B cell (primary cell): Measurements from ENCODE around the gene IGSF3. TPM values are rescaled to one million over a fixed set of nuclear protein-coding genes. Genes with fewer than 3 reads are reported as not detected.
A peak's percentile ranks its signal among the peaks of the same experiment; 100 is the strongest.

Experiments used
- ATAC-seq: fragments of 200-7000 bp; cut with Tn5 transposase; one replicate; pipeline ENCODE4 v1.10.0; 2021; ENCODE audit warnings: low read depth, mild to moderate bottlenecking, moderate number of reproducible peaks, moderate library complexity
- CTCF ChIA-PET: fragments of 350-600 bp; sonication (Branson Sonifier 250); formaldehyde crosslinking; loops from one replicate; lab custom pipeline; 2021; ENCODE audit warnings: antibody characterized with exemption, inconsistent platforms; lab: Charles Lee
- POLR2A ChIA-PET: fragments of 350-600 bp; sonication (Branson Sonifier 250); formaldehyde crosslinking; loops from one replicate; lab custom pipeline; 2021; ENCODE audit warnings: antibody characterized with exemption; lab: Charles Lee
- DNase-seq: peaks from one replicate; pipeline ENCODE4 v3.0.0; 2013
- H2AFZ ChIP-seq: 2 replicates; pipeline ENCODE4 v1.6.1; 2012; ENCODE audit warnings: mild to moderate bottlenecking, low read depth, low read length; ENCODE audit not compliant: insufficient read depth, poor library complexity, severe bottlenecking
- H3K27ac ChIP-seq, 2 donors: 1 replicate in 1 of 2; 2 replicates in 1 of 2; pipeline ENCODE4 v1.5.1; 2012 to 2013; ENCODE audit warnings: low read length in 2 of 2, mild to moderate bottlenecking in 2 of 2, moderate library complexity in 1 of 2
- H3K27me3 ChIP-seq, 4 experiments: fragments of 200-600 bp in 1 of 4; sonication (generic) in 1 of 4; replicated peaks in 1 of 4; 1 replicate in 2 of 4; 2 replicates in 2 of 4; pipeline versions ENCODE4 v1.6.1 to v1.7.0; 2013 to 2016; ENCODE audit warnings: low read length in 3 of 4, mild to moderate bottlenecking in 2 of 4, mixed read lengths in 1 of 4, moderate library complexity in 1 of 4; ENCODE audit not compliant: insufficient read depth in 4 of 4, control insufficient read depth in 3 of 4; ENCODE audit errors: control extremely low read depth in 1 of 4
- H3K36me3 ChIP-seq, 2 experiments: replicated peaks in 1 of 2; 1 replicate in 1 of 2; 2 replicates in 1 of 2; pipeline versions ENCODE4 v1.6.1 to v1.7.1; 2013; ENCODE audit warnings: low read length in 1 of 2; ENCODE audit not compliant: insufficient read depth in 2 of 2, control insufficient read depth in 1 of 2; ENCODE audit errors: control extremely low read depth in 1 of 2, extremely low read depth in 1 of 2
- H3K4me1 ChIP-seq, 2 donors: fragments of 200-600 bp in 1 of 2; sonication (generic) in 1 of 2; 1 replicate in 1 of 2; 2 replicates in 1 of 2; pipeline versions ENCODE4 v1.5.1 to v1.6.1; 2013 to 2017; ENCODE audit warnings: low read length in 2 of 2; ENCODE audit not compliant: control insufficient read depth in 2 of 2, insufficient read depth in 2 of 2
- H3K4me2 ChIP-seq: replicated peaks from 2 replicates; pipeline ENCODE3; 2012; ENCODE audit warnings: mild to moderate bottlenecking, low read depth, low read length; ENCODE audit not compliant: poor library complexity, severe bottlenecking
- H3K4me3 ChIP-seq, 5 experiments: fragments of 200-600 bp in 1 of 5; sonication (generic) in 1 of 5; 1 replicate in 3 of 5; 2 replicates in 2 of 5; pipeline versions ENCODE4 v1.5.1 to v1.7.0; 2011 to 2016; ENCODE audit warnings: low read length in 4 of 5, mild to moderate bottlenecking in 4 of 5, low read depth in 2 of 5, control low read depth in 1 of 5, moderate library complexity in 1 of 5; ENCODE audit not compliant: insufficient read depth in 1 of 5; ENCODE audit errors: control extremely low read depth in 1 of 5, extremely low read depth in 1 of 5
- H3K79me2 ChIP-seq: fragments of 200-600 bp; sonication (generic); one replicate; pipeline ENCODE4 v1.6.0; 2016; ENCODE audit warnings: low read length; ENCODE audit not compliant: control insufficient read depth, insufficient read depth
- H3K9ac ChIP-seq: fragments of 200-600 bp; sonication (generic); 2 replicates; pipeline ENCODE4 v1.6.1; 2017; ENCODE audit warnings: mild to moderate bottlenecking, low read length, moderate library complexity
- H3K9me3 ChIP-seq, 3 donors: one replicate each; pipeline versions ENCODE4 v1.6.1 to v1.7.1; 2013; ENCODE audit warnings: low read length in 2 of 3; ENCODE audit not compliant: control insufficient read depth in 2 of 3, insufficient read depth in 1 of 3; ENCODE audit errors: control extremely low read depth in 1 of 3
- H4K20me1 ChIP-seq: 2 replicates; pipeline ENCODE4 v1.6.0; 2012; ENCODE audit warnings: mild to moderate bottlenecking, low read length; ENCODE audit not compliant: insufficient read depth, control insufficient read depth, poor library complexity, severe bottlenecking
- H3K27ac Mint-ChIP-seq: one replicate; pipeline ENCODE4 v1.8.0; 2021; ENCODE audit warnings: mixed read lengths
- H3K27me3 Mint-ChIP-seq: one replicate; pipeline ENCODE4 v1.8.0; 2021; ENCODE audit warnings: mixed read lengths
- H3K4me1 Mint-ChIP-seq: one replicate; pipeline ENCODE4 v1.8.0; 2021; ENCODE audit warnings: mixed read lengths
- H3K4me3 Mint-ChIP-seq: one replicate; pipeline ENCODE4 v1.8.0; 2021; ENCODE audit warnings: mixed read lengths
- H3K9me3 Mint-ChIP-seq: one replicate; pipeline ENCODE4 v1.8.0; 2022; ENCODE audit warnings: mixed read lengths; ENCODE audit not compliant: insufficient read depth
- CTCF ChIP-seq: fragments of 200-600 bp; IDR thresholded peaks from one replicate; pipeline ENCODE4 v1.8.0; 2022; ENCODE audit warnings: antibody characterized with exemption, mild to moderate bottlenecking
- EZH2 ChIP-seq: IDR thresholded peaks from 2 replicates; pipeline ENCODE4 v1.6.1; 2012; ENCODE audit warnings: borderline replicate concordance, low read depth, mild to moderate bottlenecking, moderate library complexity, low read length; ENCODE audit not compliant: insufficient read depth, poor library complexity, severe bottlenecking
- WGBS: methylation state at CpG from one replicate; pipeline ENCODE4 v1.1.5; 2013; ENCODE audit warnings: missing lambda C conversion rate; ENCODE audit not compliant: insufficient coverage; 5-methylcytosine and 5-hydroxymethylcytosine counted together
- intact Hi-C: fragments of 100-400 bp; cut with micrococcal nuclease; formaldehyde crosslinking; loops from one replicate; pipeline ENCODE4 v1.10.0; 2022
- polyA plus RNA-seq: library from polyadenylated mRNA; depleted of rRNA; stranded (reverse); fragments of >200 nt; gene quantifications from 2 replicates; pipeline ENCODE4 v1.2.3, GENCODE V29; 2012
- total RNA-seq, 2 donors: library from RNA; stranded (reverse); fragments of 120-200 nt in 1 of 2; gene quantifications; 1 replicate in 1 of 2; 2 replicates in 1 of 2; pipeline versions ENCODE4 v1.2.3 to v1.2.4, GENCODE V29; 2013 to 2022

Gene IGSF3
- total and polyA plus RNA-seq, 2 donors (not counting 1 experiment from before 2014, with no cell fraction given): 0.49 TPM; not detected in 1

DNA sequence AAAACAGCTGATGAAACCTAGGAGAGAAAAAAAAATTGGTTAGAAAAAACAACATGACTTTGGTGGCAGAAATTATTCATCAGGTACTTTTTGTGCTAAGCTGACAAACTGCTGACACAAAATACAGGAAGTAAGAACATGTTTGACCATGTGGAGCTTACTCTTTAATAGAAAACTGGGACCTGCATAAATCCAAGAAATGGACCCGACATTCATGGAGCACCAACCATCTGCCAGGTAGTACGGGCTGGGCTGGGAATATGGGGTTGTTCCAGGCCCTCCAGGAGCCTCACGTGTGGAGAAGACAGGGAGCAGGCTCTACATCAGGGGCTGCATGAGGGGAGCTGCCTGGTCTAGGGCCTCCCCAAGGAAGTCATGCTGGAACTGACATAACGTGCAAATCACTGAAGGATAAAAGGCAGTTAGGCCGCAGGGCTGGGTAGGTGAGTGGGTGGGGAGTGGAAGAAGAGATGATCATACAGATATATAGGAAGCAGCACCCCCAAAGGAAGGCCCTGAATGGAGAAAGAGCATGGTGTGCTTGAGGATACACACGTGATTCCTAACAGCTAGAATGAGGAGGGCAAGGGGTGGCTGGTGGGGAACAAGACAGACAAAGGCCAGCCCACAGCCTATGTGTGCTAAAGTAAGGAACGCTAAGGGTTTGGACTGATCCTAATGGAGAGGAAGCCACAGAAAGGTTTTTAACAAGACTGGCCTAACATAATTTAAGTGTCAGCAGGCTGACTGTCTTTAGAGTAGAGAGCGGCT, 122.8 kb downstream of the IGSF3 start:
- Mint-ChIP-seq H3K4me3 (peak overlapping the region; percentile 73), H3K27ac (peak overlapping the region; percentile 93), H3K27me3 (no peaks in the 10 kb centered on the region), H3K9me3 (no peaks in the 10 kb centered on the region), H3K4me1 (peaks cover 69% of the 10 kb centered on the region)
- H3K9ac ChIP-seq: no peak overlapping the region
- H2AFZ ChIP-seq: peak overlapping the region; percentile 5
- no peaks in the 10 kb centered on the region for H3K9me3 ChIP-seq
- H3K4me1 ChIP-seq: peaks cover 25 to 33% of the 10 kb centered on the region in 2 donors
- peaks cover 0 to 11% of the 10 kb centered on the region in 2 experiments for H3K36me3 ChIP-seq
- TF ChIP-seq EZH2 (no peak), CTCF (no peak)
- H4K20me1 ChIP-seq: no peaks in the 10 kb centered on the region
- POLR2A ChIA-PET: interaction anchor here (0.9 kb wide), 1 partner anchor 29 kb away, joined by 3 read pairs; no protein-coding TSS in a partner anchor
- H3K27ac ChIP-seq: peak overlapping the region; percentile 45 to 63
- no peaks in the 10 kb centered on the region for H3K27me3 ChIP-seq
- peaks cover 50% of the 10 kb centered on the region for H3K79me2 ChIP-seq
- ATAC-seq (peak; percentile 53), DNase-seq (peak; percentile 41)
- intact Hi-C loops: loop anchor here (2.0 kb wide), 1 partner anchor 16 kb away; no protein-coding TSS in a partner anchor
- H3K4me2 ChIP-seq: peak overlapping the region; percentile 9
- 44% methylated on average over 7 of the region's 8 CpGs for WGBS
- no peak overlapping the region for H3K4me3 ChIP-seq
- CTCF ChIA-PET: interaction anchor here (0.8 to 2.5 kb wide), 7 partner anchors 11 to 128 kb away, joined by 3 to 12 read pairs (median 3); no protein-coding TSS in a partner anchor

DNA sequence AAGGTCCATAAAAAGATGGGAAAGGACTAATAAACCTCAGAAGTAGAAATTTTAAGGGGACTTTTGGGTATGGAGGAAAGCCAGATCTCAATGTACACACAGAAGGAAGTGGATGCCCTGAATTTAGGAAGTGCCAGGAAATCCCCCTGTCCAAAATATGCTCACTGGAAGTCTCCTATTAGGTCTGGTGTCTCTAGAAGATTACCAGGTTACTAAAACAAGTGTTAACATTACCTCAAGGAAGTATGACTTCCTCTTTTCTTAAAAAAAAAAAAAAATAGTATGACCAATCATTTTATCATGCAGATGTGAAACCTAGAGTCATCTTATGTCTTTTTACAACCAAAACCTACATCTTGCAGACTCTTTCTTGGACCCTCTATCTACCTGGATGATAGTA, 127.4 kb downstream of the IGSF3 start:
- Histone ChIP-seq H3K9me3 (no peaks in the 10 kb centered on the region), H3K4me2 (peak overlapping the region; percentile 49), H3K9ac (no peak overlapping the region), H3K79me2 (peaks cover 18% of the 10 kb centered on the region), H2AFZ (no peak overlapping the region), H3K27me3 (no peaks in the 10 kb centered on the region), H3K4me1 (peaks cover 22 to 26% of the 10 kb centered on the region in 2 donors), H4K20me1 (no peaks in the 10 kb centered on the region), H3K36me3 (peaks cover 0 to 23% of the 10 kb centered on the region in 2 experiments), H3K4me3 (no peak overlapping the region), H3K27ac (peak overlapping the region in 1 of 2 donors; percentile 29)
- Mint-ChIP-seq H3K4me3 (peak overlapping the region; percentile 54), H3K4me1 (peaks cover 61% of the 10 kb centered on the region), H3K27ac (peak overlapping the region; percentile 85), H3K27me3 (no peaks in the 10 kb centered on the region), H3K9me3 (no peaks in the 10 kb centered on the region)
- POLR2A ChIA-PET: no interaction called here
- CTCF ChIA-PET: interaction anchor here (2.1 to 3.7 kb wide), 2 partner anchors 29 to 35 kb away, joined by 4 to 9 read pairs; no protein-coding TSS in a partner anchor
- peak; percentile 65 for DNase-seq
- no peak for TF ChIP-seq CTCF
- TF ChIP-seq EZH2: no peak
- intact Hi-C loops: loop anchor here (1.0 to 2.0 kb wide), 2 partner anchors 30 to 35 kb away; no protein-coding TSS in a partner anchor
- peak; percentile 64 for ATAC-seq
